ENCODE data around the gene ZCCHC14. TPM values are rescaled to one million over a fixed set of nuclear protein-coding genes. Genes with fewer than 3 reads are reported as not detected.
A peak's percentile ranks its signal among the peaks of the same experiment; 100 is the strongest.

ZCCHC14 gene
- total and polyA plus RNA-seq, 2 of the 13 experiments (the other 11 are each of a cell fraction or from before 2014, with no cell fraction given) = 12.4 to 12.5 TPM

GRCh38 chr16:87474566-87474996 is 18.2 kb downstream of the ZCCHC14 start (continued):
- no peak for TF ChIP-seq ZNF747 (CRISPR knock-in tag; IDR thresholded peaks at IDR 0.05; ENCODE audit: borderline replicate concordance)
- TF ChIP-seq NR2C2 (CRISPR knock-in tag; IDR thresholded peaks at IDR 0.05; ENCODE audit: borderline replicate concordance) = no peak
- 0 out of 2 replicates have a peak, but pooled peaks have one; percentile 4 for TF ChIP-seq ZNF296 (CRISPR knock-in tag; conservative IDR thresholded peaks at IDR 0.05)
- peak; percentile 68; the same call in 1 of the 2 replicates for TF ChIP-seq HOXA3 (CRISPR knock-in tag; IDR thresholded peaks at IDR 0.05)
- TF ChIP-seq ZNF782 (CRISPR knock-in tag; IDR thresholded peaks at IDR 0.05; ENCODE audit: borderline replicate concordance) = no peak
- TF ChIP-seq BATF2 (CRISPR knock-in tag; IDR thresholded peaks at IDR 0.05) = no peak
- TF ChIP-seq ZNF232 (CRISPR knock-in tag; IDR thresholded peaks at IDR 0.05; ENCODE audit: borderline replicate concordance) = no peak
- peak; percentile 65 for TF ChIP-seq PHF21A (CRISPR knock-in tag; IDR thresholded peaks at IDR 0.05)
- TF ChIP-seq ZNF780A (CRISPR knock-in tag; IDR thresholded peaks at IDR 0.05) = 0 out of 2 replicates have a peak, but pooled peaks have one; percentile 26
- TF ChIP-seq RARA (CRISPR knock-in tag; IDR thresholded peaks at IDR 0.05) = peak; percentile 49
- TF ChIP-seq LCORL (IDR thresholded peaks at IDR 0.05) = no peak
- peak; percentile 67 for TF ChIP-seq LCORL (CRISPR knock-in tag; IDR thresholded peaks at IDR 0.05)
- no peak for TF ChIP-seq SATB2 (CRISPR knock-in tag; IDR thresholded peaks at IDR 0.05)
- TF ChIP-seq HINFP (CRISPR knock-in tag; IDR thresholded peaks at IDR 0.05; ENCODE audit: low read depth) = peak; percentile 25; the same call in 1 of the 2 replicates
- TF ChIP-seq TAF15 (IDR thresholded peaks at IDR 0.05; ENCODE audit: low read depth, low read length, poor library complexity, severe bottlenecking) = no peak
- TF ChIP-seq MIXL1 (CRISPR knock-in tag; IDR thresholded peaks at IDR 0.05) = peak; percentile 50; the same call in 1 of the 2 replicates
- 0 out of 2 replicates have a peak, but pooled peaks have one; percentile 21 for TF ChIP-seq ZNF768 (CRISPR knock-in tag; IDR thresholded peaks at IDR 0.05)
- TF ChIP-seq MXD4 (CRISPR knock-in tag; IDR thresholded peaks at IDR 0.05) = no peak
- TF ChIP-seq ZNF329 (CRISPR knock-in tag; IDR thresholded peaks at IDR 0.05; ENCODE audit: low read depth) = no peak
- TF ChIP-seq TFAP4 (IDR thresholded peaks at IDR 0.05; ENCODE audit: borderline replicate concordance, low read depth) = peak; percentile 10; the same call in 1 of the 2 replicates
- no peak for TF ChIP-seq ZFAT (CRISPR knock-in tag; conservative IDR thresholded peaks at IDR 0.05)
- no peak for TF ChIP-seq ZBTB8A (CRISPR knock-in tag; IDR thresholded peaks at IDR 0.05; ENCODE audit: borderline replicate concordance, low read depth)
- no peak for TF ChIP-seq ARNTL (CRISPR knock-in tag; IDR thresholded peaks at IDR 0.05)
- TF ChIP-seq PATZ1 (CRISPR knock-in tag; IDR thresholded peaks at IDR 0.05) = peak; percentile 47; the same call in 1 of the 2 replicates
- TF ChIP-seq HNF4G (IDR thresholded peaks at IDR 0.05; ENCODE audit: borderline replicate concordance, low read depth, low read length) = no peak; the same call in 1 of the 2 replicates
- peak; percentile 41; the same call in 1 of the 2 replicates for TF ChIP-seq HNF4G (CRISPR knock-in tag; IDR thresholded peaks at IDR 0.05; ENCODE audit: borderline replicate concordance, low read depth)
- TF ChIP-seq PHF5A (CRISPR knock-in tag; IDR thresholded peaks at IDR 0.05; ENCODE audit: low read depth, unreplicated experiment) = no peak
- TF ChIP-seq IKZF1 (IDR thresholded peaks at IDR 0.05) = no peak
- TF ChIP-seq ZNF44 (CRISPR knock-in tag; IDR thresholded peaks at IDR 0.05) = 0 out of 2 replicates have a peak, but pooled peaks have one; percentile 82

Data from HepG2 (cell line).